B cell (primary cell): ENCODE measurements around the gene CEP126. TPM values are rescaled to one million over a fixed set of nuclear protein-coding genes. Genes with fewer than 3 reads are reported as not detected.

Experiments
- ATAC-seq: fragments of 200-7000 bp; cut with Tn5 transposase; one replicate; pipeline ENCODE4 v1.10.0; 2021; ENCODE audit warnings: low read depth, mild to moderate bottlenecking, moderate number of reproducible peaks, moderate library complexity
- CTCF ChIA-PET: fragments of 350-600 bp; sonication (Branson Sonifier 250); formaldehyde crosslinking; loops from one replicate; lab custom pipeline; 2021; ENCODE audit warnings: antibody characterized with exemption, inconsistent platforms; lab: Charles Lee
- POLR2A ChIA-PET: fragments of 350-600 bp; sonication (Branson Sonifier 250); formaldehyde crosslinking; loops from one replicate; lab custom pipeline; 2021; ENCODE audit warnings: antibody characterized with exemption; lab: Charles Lee
- DNase-seq: peaks from one replicate; pipeline ENCODE4 v3.0.0; 2013
- H2AFZ ChIP-seq: 2 replicates; pipeline ENCODE4 v1.6.1; 2012; ENCODE audit warnings: mild to moderate bottlenecking, low read depth, low read length; ENCODE audit not compliant: insufficient read depth, poor library complexity, severe bottlenecking
- H3K27ac ChIP-seq, 2 donors: 1 replicate in 1 of 2; 2 replicates in 1 of 2; pipeline ENCODE4 v1.5.1; 2012 to 2013; ENCODE audit warnings: low read length in 2 of 2, mild to moderate bottlenecking in 2 of 2, moderate library complexity in 1 of 2
- H3K27me3 ChIP-seq, 4 experiments: fragments of 200-600 bp in 1 of 4; sonication (generic) in 1 of 4; replicated peaks in 1 of 4; 1 replicate in 2 of 4; 2 replicates in 2 of 4; pipeline versions ENCODE4 v1.6.1 to v1.7.0; 2013 to 2016; ENCODE audit warnings: low read length in 3 of 4, mild to moderate bottlenecking in 2 of 4, mixed read lengths in 1 of 4, moderate library complexity in 1 of 4; ENCODE audit not compliant: insufficient read depth in 4 of 4, control insufficient read depth in 3 of 4; ENCODE audit errors: control extremely low read depth in 1 of 4
- H3K36me3 ChIP-seq, 2 experiments: replicated peaks in 1 of 2; 1 replicate in 1 of 2; 2 replicates in 1 of 2; pipeline versions ENCODE4 v1.6.1 to v1.7.1; 2013; ENCODE audit warnings: low read length in 1 of 2; ENCODE audit not compliant: insufficient read depth in 2 of 2, control insufficient read depth in 1 of 2; ENCODE audit errors: control extremely low read depth in 1 of 2, extremely low read depth in 1 of 2
- H3K4me1 ChIP-seq, 2 donors: fragments of 200-600 bp in 1 of 2; sonication (generic) in 1 of 2; 1 replicate in 1 of 2; 2 replicates in 1 of 2; pipeline versions ENCODE4 v1.5.1 to v1.6.1; 2013 to 2017; ENCODE audit warnings: low read length in 2 of 2; ENCODE audit not compliant: control insufficient read depth in 2 of 2, insufficient read depth in 2 of 2
- H3K4me2 ChIP-seq: replicated peaks from 2 replicates; pipeline ENCODE3; 2012; ENCODE audit warnings: mild to moderate bottlenecking, low read depth, low read length; ENCODE audit not compliant: poor library complexity, severe bottlenecking
- H3K4me3 ChIP-seq, 5 experiments: fragments of 200-600 bp in 1 of 5; sonication (generic) in 1 of 5; 1 replicate in 3 of 5; 2 replicates in 2 of 5; pipeline versions ENCODE4 v1.5.1 to v1.7.0; 2011 to 2016; ENCODE audit warnings: low read length in 4 of 5, mild to moderate bottlenecking in 4 of 5, low read depth in 2 of 5, control low read depth in 1 of 5, moderate library complexity in 1 of 5; ENCODE audit not compliant: insufficient read depth in 1 of 5; ENCODE audit errors: control extremely low read depth in 1 of 5, extremely low read depth in 1 of 5
- H3K79me2 ChIP-seq: fragments of 200-600 bp; sonication (generic); one replicate; pipeline ENCODE4 v1.6.0; 2016; ENCODE audit warnings: low read length; ENCODE audit not compliant: control insufficient read depth, insufficient read depth
- H3K9ac ChIP-seq: fragments of 200-600 bp; sonication (generic); 2 replicates; pipeline ENCODE4 v1.6.1; 2017; ENCODE audit warnings: mild to moderate bottlenecking, low read length, moderate library complexity
- H3K9me3 ChIP-seq, 3 donors: one replicate each; pipeline versions ENCODE4 v1.6.1 to v1.7.1; 2013; ENCODE audit warnings: low read length in 2 of 3; ENCODE audit not compliant: control insufficient read depth in 2 of 3, insufficient read depth in 1 of 3; ENCODE audit errors: control extremely low read depth in 1 of 3
- H4K20me1 ChIP-seq: 2 replicates; pipeline ENCODE4 v1.6.0; 2012; ENCODE audit warnings: mild to moderate bottlenecking, low read length; ENCODE audit not compliant: insufficient read depth, control insufficient read depth, poor library complexity, severe bottlenecking
- H3K27ac Mint-ChIP-seq: one replicate; pipeline ENCODE4 v1.8.0; 2021; ENCODE audit warnings: mixed read lengths
- H3K27me3 Mint-ChIP-seq: one replicate; pipeline ENCODE4 v1.8.0; 2021; ENCODE audit warnings: mixed read lengths
- H3K4me1 Mint-ChIP-seq: one replicate; pipeline ENCODE4 v1.8.0; 2021; ENCODE audit warnings: mixed read lengths
- H3K4me3 Mint-ChIP-seq: one replicate; pipeline ENCODE4 v1.8.0; 2021; ENCODE audit warnings: mixed read lengths
- H3K9me3 Mint-ChIP-seq: one replicate; pipeline ENCODE4 v1.8.0; 2022; ENCODE audit warnings: mixed read lengths; ENCODE audit not compliant: insufficient read depth
- CTCF ChIP-seq: fragments of 200-600 bp; IDR thresholded peaks from one replicate; pipeline ENCODE4 v1.8.0; 2022; ENCODE audit warnings: antibody characterized with exemption, mild to moderate bottlenecking
- EZH2 ChIP-seq: IDR thresholded peaks from 2 replicates; pipeline ENCODE4 v1.6.1; 2012; ENCODE audit warnings: borderline replicate concordance, low read depth, mild to moderate bottlenecking, moderate library complexity, low read length; ENCODE audit not compliant: insufficient read depth, poor library complexity, severe bottlenecking
- WGBS: methylation state at CpG from one replicate; pipeline ENCODE4 v1.1.5; 2013; ENCODE audit warnings: missing lambda C conversion rate; ENCODE audit not compliant: insufficient coverage; 5-methylcytosine and 5-hydroxymethylcytosine counted together
- intact Hi-C: fragments of 100-400 bp; cut with micrococcal nuclease; formaldehyde crosslinking; loops from one replicate; pipeline ENCODE4 v1.10.0; 2022
- polyA plus RNA-seq: library from polyadenylated mRNA; depleted of rRNA; stranded (reverse); fragments of >200 nt; gene quantifications from 2 replicates; pipeline ENCODE4 v1.2.3, GENCODE V29; 2012
- total RNA-seq, 2 donors: library from RNA; stranded (reverse); fragments of 120-200 nt in 1 of 2; gene quantifications; 1 replicate in 1 of 2; 2 replicates in 1 of 2; pipeline versions ENCODE4 v1.2.3 to v1.2.4, GENCODE V29; 2013 to 2022

The CEP126 gene
- total and polyA plus RNA-seq, 2 donors (not counting 1 experiment from before 2014, with no cell fraction given), result 1.00 to 9.4 TPM

DNA sequence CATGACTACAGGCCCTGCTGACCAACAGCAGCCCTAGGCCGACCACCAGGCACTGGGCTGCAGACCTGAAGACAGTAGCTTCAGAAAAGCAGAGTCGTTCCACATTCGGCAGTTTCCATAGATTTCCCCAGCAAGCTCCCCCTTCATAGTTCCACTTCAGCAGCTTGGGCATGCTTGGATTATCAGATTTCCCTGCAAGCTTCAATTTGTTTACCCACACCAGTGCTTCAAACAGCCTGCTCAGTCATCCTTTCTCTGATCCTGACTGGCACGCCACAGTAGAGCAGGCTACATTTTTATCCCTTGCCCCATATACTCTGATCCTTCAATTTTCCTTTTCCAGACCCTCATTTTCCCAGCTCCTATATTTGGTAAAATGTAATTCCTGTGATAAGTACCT lies 81.3 kb downstream of the CEP126 start:
- ATAC-seq (no peak), DNase-seq (no peak)
- no peak overlapping the region for H2AFZ ChIP-seq
- H3K4me3 ChIP-seq, result no peak overlapping the region
- no peak for TF ChIP-seq CTCF
- no peak for TF ChIP-seq EZH2
- no peaks in the 10 kb centered on the region for H3K4me1 Mint-ChIP-seq
- no peak overlapping the region for H3K4me3 Mint-ChIP-seq
- no peaks in the 10 kb centered on the region for H3K27me3 ChIP-seq
- H3K9me3 ChIP-seq, result peaks cover 0 to 3% (median 2%) of the 10 kb centered on the region in 3 donors
- H3K27ac ChIP-seq, result no peak overlapping the region
- no peak overlapping the region for H3K9ac ChIP-seq
- CTCF ChIA-PET, result interaction anchor here (1.4 to 3.0 kb wide), 2 partner anchors 11 to 135 kb away, joined by 5 to 18 read pairs; no protein-coding TSS in a partner anchor
- H3K4me2 ChIP-seq, result no peak overlapping the region
- H4K20me1 ChIP-seq, result no peaks in the 10 kb centered on the region
- intact Hi-C loops, result no loop called here
- H3K4me1 ChIP-seq, result no peaks in the 10 kb centered on the region
- H3K79me2 ChIP-seq, result no peaks in the 10 kb centered on the region
- no peaks in the 10 kb centered on the region for H3K27me3 Mint-ChIP-seq
- peaks cover 4% of the 10 kb centered on the region for H3K9me3 Mint-ChIP-seq
- POLR2A ChIA-PET, result no interaction called here
- 97% methylated on average over 3 of the region's 4 CpGs for WGBS
- H3K36me3 ChIP-seq, result no peaks in the 10 kb centered on the region
- H3K27ac Mint-ChIP-seq, result no peak overlapping the region

DNA sequence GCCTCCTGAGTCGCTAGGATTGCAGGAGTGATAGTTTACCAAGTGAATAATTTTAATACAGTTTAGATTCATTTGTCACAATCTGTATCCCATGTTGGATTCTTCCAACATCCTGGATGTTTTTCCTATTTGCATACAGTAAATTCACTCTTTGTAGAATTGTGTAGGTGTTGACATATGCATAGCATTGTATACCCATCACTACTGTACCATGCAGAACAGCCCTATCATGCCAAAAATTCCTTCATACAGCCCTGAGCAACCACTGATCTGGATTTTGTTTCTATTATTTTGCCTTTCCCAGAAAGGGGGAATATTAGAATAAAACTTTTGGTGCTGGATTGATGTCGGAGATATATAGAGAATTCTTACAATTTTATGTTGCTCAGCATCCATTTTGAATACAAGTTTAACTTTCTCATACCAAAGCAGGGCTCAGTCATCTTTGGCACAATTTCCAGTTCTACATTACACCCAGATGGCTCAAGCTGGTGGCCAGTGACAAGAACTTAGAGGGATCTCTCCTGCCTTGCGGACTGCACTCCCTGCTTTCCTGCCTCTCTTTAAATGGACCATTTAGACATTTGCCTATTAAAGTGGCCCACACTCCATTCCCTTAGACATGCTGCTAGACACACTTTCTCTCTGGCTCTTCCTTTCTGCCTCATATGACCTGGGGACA lies 87.0 kb downstream of the CEP126 start:
- Histone ChIP-seq H2AFZ (no peak overlapping the region), H3K4me2 (no peak overlapping the region), H3K9ac (no peak overlapping the region), H3K79me2 (no peaks in the 10 kb centered on the region), H3K27ac (no peak overlapping the region), H3K9me3 (no peaks in the 10 kb centered on the region), H3K27me3 (no peaks in the 10 kb centered on the region), H3K36me3 (no peaks in the 10 kb centered on the region), H3K4me1 (no peaks in the 10 kb centered on the region), H4K20me1 (no peaks in the 10 kb centered on the region), H3K4me3 (no peak overlapping the region)
- no peaks in the 10 kb centered on the region for H3K27me3 Mint-ChIP-seq
- intact Hi-C loops, result no loop called here
- ChIA-PET CTCF (interaction anchor here (1.2 to 1.4 kb wide), 2 partner anchors 139 to 141 kb away, joined by 4 to 11 read pairs; no protein-coding TSS in a partner anchor), POLR2A (no interaction called here)
- H3K27ac Mint-ChIP-seq, result no peak overlapping the region
- TF ChIP-seq CTCF, result no peak
- no peak for TF ChIP-seq EZH2
- WGBS, result 80% methylated on average over 1 of the region's 3 CpGs
- no peaks in the 10 kb centered on the region for H3K4me1 Mint-ChIP-seq
- no peaks in the 10 kb centered on the region for H3K9me3 Mint-ChIP-seq
- no peak for DNase-seq
- H3K4me3 Mint-ChIP-seq, result no peak overlapping the region
- ATAC-seq, result no peak
